HEK293T (cell line): ENCODE results near the gene RENBP.

ENCODE experiments used
- CTCF ChIA-PET: fragments of 350-600 bp; formaldehyde crosslinking; extraction: SDS; loops from one replicate; lab custom pipeline; 2021; ENCODE audit warnings: antibody characterized with exemption, inconsistent platforms; lab: Yijun Ruan, JAX
- POLR2A ChIA-PET: fragments of 350-600 bp; formaldehyde crosslinking; extraction: SDS; loops from one replicate; lab custom pipeline; 2020; ENCODE audit warnings: antibody characterized with exemption, inconsistent platforms; lab: Yijun Ruan, JAX
- DNase-seq: peaks from one replicate; pipeline ENCODE4 v3.0.0; 2012; ENCODE audit warnings: mixed read lengths; ENCODE audit errors: extremely low spot score
- ARNT ChIP-seq: fragments of 450-650 bp; IDR thresholded peaks from 2 replicates; pipeline ENCODE4 v1.6.1; 2017; ENCODE audit warnings: mild to moderate bottlenecking
- BHLHE40 ChIP-seq: fragments of 450-650 bp; IDR thresholded peaks from 2 replicates; pipeline ENCODE4 v1.6.1; 2016; ENCODE audit warnings: mild to moderate bottlenecking, moderate library complexity, borderline replicate concordance
- CTBP1 ChIP-seq: fragments of 450-650 bp; IDR thresholded peaks from 2 replicates; pipeline ENCODE4 v1.6.1; 2016; ENCODE audit warnings: borderline replicate concordance
- ELF4 ChIP-seq: fragments of 450-650 bp; IDR thresholded peaks from 2 replicates; pipeline ENCODE4 v1.6.1; 2017; ENCODE audit warnings: antibody characterized with exemption
- FOXA1 ChIP-seq: fragments of 450-650 bp; IDR thresholded peaks from 2 replicates; pipeline ENCODE4 v1.6.1; 2016; ENCODE audit warnings: mild to moderate bottlenecking
- FOXK2 ChIP-seq: fragments of 450-650 bp; IDR thresholded peaks from 2 replicates; pipeline ENCODE4 v1.6.1; 2016; ENCODE audit warnings: mild to moderate bottlenecking
- FOXM1 ChIP-seq: fragments of 450-650 bp; IDR thresholded peaks from 2 replicates; pipeline ENCODE4 v1.6.1; 2017; ENCODE audit warnings: mild to moderate bottlenecking, borderline replicate concordance
- HDGF ChIP-seq: fragments of 450-650 bp; IDR thresholded peaks from 2 replicates; pipeline ENCODE4 v1.6.1; 2017; ENCODE audit warnings: antibody characterized with exemption, borderline replicate concordance
- L3MBTL2 ChIP-seq: fragments of 450-650 bp; conservative IDR thresholded peaks from 2 replicates; pipeline ENCODE4 v1.6.1; 2016; ENCODE audit warnings: mild to moderate bottlenecking
- LEF1 ChIP-seq: fragments of 450-650 bp; IDR thresholded peaks from 2 replicates; pipeline ENCODE4 v1.6.1; 2017; ENCODE audit warnings: mild to moderate bottlenecking, borderline replicate concordance
- NFRKB ChIP-seq: fragments of 450-650 bp; IDR thresholded peaks from 2 replicates; pipeline ENCODE4 v1.6.1; 2016; ENCODE audit warnings: mild to moderate bottlenecking, moderate library complexity
- SP1 ChIP-seq: fragments of 450-650 bp; IDR thresholded peaks from 2 replicates; pipeline ENCODE4 v1.6.1; 2017
- SUZ12 ChIP-seq: fragments of 450-650 bp; IDR thresholded peaks from 2 replicates; pipeline ENCODE4 v1.6.1; 2016; ENCODE audit warnings: mild to moderate bottlenecking
- TARDBP ChIP-seq: fragments of 450-650 bp; IDR thresholded peaks from 2 replicates; pipeline ENCODE4 v1.6.1; 2016
- ZNF384 ChIP-seq: fragments of 450-650 bp; IDR thresholded peaks from 2 replicates; pipeline ENCODE4 v1.6.1; 2016
- TF ChIP-seq, protein P1 (sequence below): fragments of 450-650 bp; IDR thresholded peaks from 2 replicates; pipeline ENCODE4 v1.6.1; 2016

The RENBP gene

GRCh38 chrX:153900831-153901752 lies 43.4 kb downstream of the RENBP start:
- CTCF ChIA-PET: interaction anchor here (0.9 kb wide), 1 partner anchor 22 kb away, joined by 3 read pairs; no protein-coding TSS in a partner anchor
- DNase-seq: peak; percentile 37
- POLR2A ChIA-PET: interaction anchor here (1.0 kb wide), 1 partner anchor 14 kb away, joined by 4 read pairs; no protein-coding TSS in a partner anchor
- TF ChIP-seq LEF1: no peak

DNA sequence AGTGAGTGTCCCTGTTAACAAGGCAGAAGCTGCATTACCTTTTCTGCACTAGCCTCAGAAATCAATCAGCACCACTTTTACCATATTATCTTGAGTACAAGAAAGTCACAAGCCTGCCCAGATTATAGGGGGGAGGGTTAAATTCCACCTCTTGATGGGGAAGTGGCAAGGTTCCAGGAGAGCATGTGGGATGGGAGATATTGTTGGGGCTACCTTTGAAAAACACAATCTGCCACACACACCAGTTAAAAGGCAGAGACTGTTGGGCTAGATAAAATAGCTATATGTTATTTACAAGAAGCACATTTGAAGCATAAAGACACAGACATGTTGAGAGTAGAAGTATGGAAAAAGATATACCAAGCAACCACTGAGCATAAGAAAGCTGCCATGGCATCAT lies 46.5 kb downstream of the RENBP start:
- ChIA-PET POLR2A (no interaction called here), CTCF (no interaction called here)
- no peak for DNase-seq
- TF ChIP-seq ZNF384 (no peak), HDGF (no peak), CTBP1 (no peak), FOXM1 (no peak), TARDBP (no peak), ARNT (no peak), SUZ12 (no peak), FOXK2 (no peak), SP1 (no peak), NFRKB (no peak)
- TF ChIP-seq, protein P1, sequence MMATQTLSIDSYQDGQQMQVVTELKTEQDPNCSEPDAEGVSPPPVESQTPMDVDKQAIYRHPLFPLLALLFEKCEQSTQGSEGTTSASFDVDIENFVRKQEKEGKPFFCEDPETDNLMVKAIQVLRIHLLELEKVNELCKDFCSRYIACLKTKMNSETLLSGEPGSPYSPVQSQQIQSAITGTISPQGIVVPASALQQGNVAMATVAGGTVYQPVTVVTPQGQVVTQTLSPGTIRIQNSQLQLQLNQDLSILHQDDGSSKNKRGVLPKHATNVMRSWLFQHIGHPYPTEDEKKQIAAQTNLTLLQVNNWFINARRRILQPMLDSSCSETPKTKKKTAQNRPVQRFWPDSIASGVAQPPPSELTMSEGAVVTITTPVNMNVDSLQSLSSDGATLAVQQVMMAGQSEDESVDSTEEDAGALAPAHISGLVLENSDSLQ: no peak

DNA sequence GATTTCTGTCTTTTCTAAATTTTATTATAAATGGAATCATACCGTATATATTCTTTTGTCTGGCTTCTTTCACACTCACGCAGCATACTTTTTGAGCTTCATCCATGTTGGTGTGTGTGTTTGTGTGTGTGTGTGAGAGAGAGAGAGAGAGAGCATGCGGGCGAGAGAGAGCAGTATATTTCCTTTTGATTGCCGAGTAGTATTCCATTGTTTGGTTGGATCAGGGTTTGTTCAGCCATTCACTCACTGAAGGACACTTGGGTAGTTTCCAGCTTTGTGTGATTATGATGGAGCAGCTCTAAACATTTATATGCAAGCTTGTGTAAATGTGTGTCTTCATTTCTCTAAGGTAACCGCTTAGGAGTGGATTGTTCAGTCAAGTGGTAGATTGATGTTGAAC lies 55.3 kb downstream of the RENBP start:
- DNase-seq: no peak
- ChIA-PET POLR2A (no interaction called here), CTCF (no interaction called here)
- TF ChIP-seq HDGF (no peak), NFRKB (no peak), SUZ12 (no peak), L3MBTL2 (no peak), TARDBP (no peak), ELF4 (no peak), LEF1 (no peak), SP1 (no peak), ZNF384 (no peak), FOXA1 (no peak), BHLHE40 (no peak), CTBP1 (no peak), FOXK2 (no peak), ARNT (no peak), FOXM1 (no peak)
- TF ChIP-seq, protein P1: no peak

- ChIA-PET POLR2A (no interaction called here), CTCF (no interaction called here)
- DNase-seq: no peak
- TF ChIP-seq CTBP1: no peak
- no peak for TF ChIP-seq ELF4
- TF ChIP-seq FOXK2: no peak
- no peak for TF ChIP-seq ARNT
- no peak for TF ChIP-seq NFRKB
- TF ChIP-seq HDGF: no peak
- no peak for TF ChIP-seq TARDBP
- no peak for TF ChIP-seq FOXA1
- no peak for TF ChIP-seq LEF1
Observed at GRCh38 chrX:153888344-153888743, 56.1 kb downstream of the RENBP start.

GRCh38 chrX:153887385-153887784 lies 57.1 kb downstream of the RENBP start:
- no peak for TF ChIP-seq SP1
- no peak for TF ChIP-seq CTBP1
- TF ChIP-seq L3MBTL2: no peak
- no peak for TF ChIP-seq FOXM1
- TF ChIP-seq HDGF: no peak
- TF ChIP-seq LEF1: no peak
- no peak for TF ChIP-seq ZNF384
- TF ChIP-seq FOXA1: no peak
- no peak for DNase-seq
- ChIA-PET CTCF (interaction anchor here (1.1 kb wide), 1 partner anchor 36 kb away, joined by 3 read pairs; no protein-coding TSS in a partner anchor), POLR2A (interaction anchor here (1.1 to 1.5 kb wide), 2 partner anchors 13 to 40 kb away, joined by 4 read pairs; no protein-coding TSS in a partner anchor)

DNA sequence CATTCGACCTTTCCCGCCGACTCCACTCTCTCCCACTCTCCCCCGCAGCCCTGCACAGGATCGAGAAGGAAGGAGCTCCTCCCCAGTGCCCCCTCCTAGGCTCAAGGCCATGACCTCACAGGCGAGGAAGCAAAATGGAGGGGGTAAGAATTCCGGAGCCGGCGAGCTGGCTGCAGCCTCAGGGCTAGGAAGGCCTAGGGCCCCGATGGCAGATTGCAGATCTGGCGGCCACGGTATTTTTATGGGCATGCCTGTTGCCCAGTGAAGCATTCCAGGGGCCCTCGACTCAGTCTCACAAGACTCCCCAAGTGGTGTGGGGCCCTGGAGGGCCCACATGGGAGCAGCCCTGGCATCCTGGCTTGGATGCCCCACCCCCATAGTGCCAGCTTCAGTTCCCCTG lies 57.5 kb downstream of the RENBP start:
- ChIA-PET POLR2A (interaction anchor here (1.1 to 1.5 kb wide), 2 partner anchors 14 to 40 kb away, joined by 4 read pairs; no protein-coding TSS in a partner anchor), CTCF (interaction anchor here (1.1 kb wide), 1 partner anchor 36 kb away, joined by 3 read pairs; no protein-coding TSS in a partner anchor)
- TF ChIP-seq LEF1 (no peak), HDGF (no peak), FOXM1 (no peak)
- no peak for DNase-seq
